ENCODE results near the gene DZIP1.

GRCh38 chr13:95596701-95597100 is 47.8 kb downstream of the DZIP1 start:
- TF ChIP-seq POLR2A (IDR thresholded peaks at IDR 0.05; ENCODE audit: borderline replicate concordance, extremely low read depth, insufficient read depth, insufficient read length) (no peak), POLR2AphosphoS5 (IDR thresholded peaks at IDR 0.05; ENCODE audit: low read depth, low read length) (no peak)
- TF ChIP-seq, protein P1, sequence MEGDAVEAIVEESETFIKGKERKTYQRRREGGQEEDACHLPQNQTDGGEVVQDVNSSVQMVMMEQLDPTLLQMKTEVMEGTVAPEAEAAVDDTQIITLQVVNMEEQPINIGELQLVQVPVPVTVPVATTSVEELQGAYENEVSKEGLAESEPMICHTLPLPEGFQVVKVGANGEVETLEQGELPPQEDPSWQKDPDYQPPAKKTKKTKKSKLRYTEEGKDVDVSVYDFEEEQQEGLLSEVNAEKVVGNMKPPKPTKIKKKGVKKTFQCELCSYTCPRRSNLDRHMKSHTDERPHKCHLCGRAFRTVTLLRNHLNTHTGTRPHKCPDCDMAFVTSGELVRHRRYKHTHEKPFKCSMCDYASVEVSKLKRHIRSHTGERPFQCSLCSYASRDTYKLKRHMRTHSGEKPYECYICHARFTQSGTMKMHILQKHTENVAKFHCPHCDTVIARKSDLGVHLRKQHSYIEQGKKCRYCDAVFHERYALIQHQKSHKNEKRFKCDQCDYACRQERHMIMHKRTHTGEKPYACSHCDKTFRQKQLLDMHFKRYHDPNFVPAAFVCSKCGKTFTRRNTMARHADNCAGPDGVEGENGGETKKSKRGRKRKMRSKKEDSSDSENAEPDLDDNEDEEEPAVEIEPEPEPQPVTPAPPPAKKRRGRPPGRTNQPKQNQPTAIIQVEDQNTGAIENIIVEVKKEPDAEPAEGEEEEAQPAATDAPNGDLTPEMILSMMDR (IDR thresholded peaks at IDR 0.05 in 2 of 3, conservative IDR thresholded peaks at IDR 0.05 in 1 of 3; ENCODE audit: borderline replicate concordance in 1 of 3, insufficient read depth in 1 of 3, low read depth in 2 of 3, low read length in 2 of 3), result no peak

Measured in HCT116 (cell line).